ENCODE data around the gene LRP1B. TPM values are rescaled to one million over a fixed set of nuclear protein-coding genes. Genes with fewer than 3 reads are reported as not detected.
A peak's percentile ranks its signal among the peaks of the same experiment; 100 is the strongest.

The LRP1B gene
- polyA plus RNA-seq, 5 donors = 0.54 to 1.8 (median 0.81) TPM

- no peak for DNase-seq
Measured at GRCh38 chr2:141767051-141767450, 363.8 kb downstream of the LRP1B start.

GRCh38 chr2:141766225-141766624, 364.6 kb downstream of the LRP1B start:
- no peak for DNase-seq

- DNase-seq = no peak
Measured at GRCh38 chr2:141748616-141749015, 382.2 kb downstream of the LRP1B start.

- DNase-seq = no peak
Measured at GRCh38 chr2:141741652-141742051, 389.2 kb downstream of the LRP1B start.

DNA sequence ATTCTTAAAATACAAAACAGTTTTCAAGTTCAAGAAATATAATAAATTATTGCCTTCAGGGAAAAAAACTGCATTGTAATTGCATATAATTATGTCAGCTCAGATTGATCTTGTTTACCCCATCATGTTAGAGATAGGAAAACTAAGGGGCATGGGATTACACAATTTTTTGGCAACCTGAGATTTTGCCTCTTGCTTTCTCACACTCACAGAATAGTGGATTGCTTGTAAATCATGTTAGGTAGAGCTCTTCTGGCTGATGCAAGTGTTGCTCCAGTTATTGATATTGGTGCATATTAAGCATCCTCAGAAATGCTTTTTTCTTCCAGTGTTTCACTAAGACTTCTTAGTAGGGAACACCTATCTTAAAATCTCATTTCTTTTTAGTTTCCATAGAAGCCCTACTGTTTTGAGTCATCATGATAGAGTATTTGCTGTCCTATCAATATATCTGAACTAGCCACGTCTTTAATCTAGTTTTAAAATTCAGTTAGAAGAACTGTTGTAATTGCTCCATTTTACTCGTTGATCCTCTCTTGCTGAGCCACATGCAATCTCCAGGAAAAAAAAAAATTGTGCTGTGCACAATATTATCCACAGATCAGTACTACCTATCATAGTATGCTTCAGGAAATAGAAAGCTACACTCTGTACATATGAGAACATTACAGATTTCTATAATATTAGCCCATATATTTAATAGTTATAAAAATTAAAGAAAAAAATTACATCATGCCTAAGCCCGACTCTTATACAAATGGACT, 393.1 kb downstream of the LRP1B start:
- DNase-seq = no peak

GRCh38 chr2:141736466-141736865, 394.4 kb downstream of the LRP1B start:
- no peak for DNase-seq

- no peak for DNase-seq
Measured at GRCh38 chr2:141728886-141729285, 401.9 kb downstream of the LRP1B start.

- DNase-seq = no peak
Measured at GRCh38 chr2:141728142-141728541, 402.7 kb downstream of the LRP1B start.

GRCh38 chr2:141724426-141724825, 406.4 kb downstream of the LRP1B start:
- DNase-seq = no peak

DNA sequence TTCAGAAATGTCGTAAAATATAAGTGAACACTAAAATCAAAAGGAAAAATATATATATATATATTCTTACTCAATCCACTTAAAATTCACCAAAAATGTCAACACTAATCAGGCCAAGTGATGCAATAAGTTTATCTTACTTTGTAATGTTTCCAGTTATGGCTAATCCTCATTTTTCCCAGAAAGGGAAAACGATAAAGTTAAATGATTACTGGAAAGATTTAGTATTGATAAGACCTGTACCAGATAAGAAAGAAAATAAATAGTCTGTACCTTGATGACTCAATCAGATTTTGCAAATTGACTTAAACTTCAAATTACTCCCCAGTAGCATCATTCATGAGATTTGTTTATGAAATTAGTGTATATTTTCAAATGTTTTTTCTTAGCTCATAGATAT, 407.0 kb downstream of the LRP1B start:
- DNase-seq = no peak

DNA sequence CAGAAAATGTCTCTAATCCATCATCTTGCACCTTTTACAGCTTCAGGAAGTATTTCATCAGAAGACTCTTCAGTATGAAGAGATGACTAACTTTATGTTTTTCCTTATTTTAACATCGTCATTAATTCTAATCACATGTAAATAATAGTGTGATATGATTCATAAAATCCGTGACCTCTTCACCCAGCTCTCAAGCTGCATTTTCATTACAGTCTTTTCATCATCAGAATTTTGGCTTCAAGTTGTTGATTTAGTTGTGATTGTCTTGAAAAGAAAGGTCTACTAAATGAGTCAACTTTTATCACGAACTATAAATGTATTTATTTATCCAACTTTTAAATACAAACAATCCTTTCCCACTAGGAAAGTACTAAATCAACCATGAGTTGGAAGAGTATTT, 410.3 kb downstream of the LRP1B start:
- DNase-seq = no peak

GRCh38 chr2:141714496-141714895, 416.3 kb downstream of the LRP1B start:
- no peak for DNase-seq

GRCh38 chr2:141711627-141712026, 419.2 kb downstream of the LRP1B start:
- DNase-seq = no peak

GRCh38 chr2:141710589-141711239, 420.1 kb downstream of the LRP1B start:
- no peak for DNase-seq

- DNase-seq = no peak
Measured at GRCh38 chr2:141709756-141710155, 421.1 kb downstream of the LRP1B start.

DNA sequence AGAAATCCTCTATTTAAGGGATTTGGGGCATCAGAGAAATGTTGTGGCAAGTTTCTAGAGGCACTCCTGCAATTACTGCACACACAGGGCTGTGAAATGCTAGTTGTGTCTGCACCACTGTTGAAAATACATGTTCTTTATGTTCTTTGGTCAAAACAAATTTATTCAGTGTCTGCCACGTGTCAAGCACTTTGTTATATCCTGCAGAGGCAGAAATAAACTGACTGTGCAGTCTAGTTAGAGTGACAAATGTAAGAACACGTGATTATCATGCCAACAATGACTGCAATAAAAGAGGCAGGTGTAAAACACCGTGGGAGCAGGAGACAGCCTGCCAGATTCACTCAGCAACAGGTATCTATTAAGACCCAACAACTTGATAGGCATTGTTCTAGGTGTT, 423.3 kb downstream of the LRP1B start:
- no peak for DNase-seq

DNA sequence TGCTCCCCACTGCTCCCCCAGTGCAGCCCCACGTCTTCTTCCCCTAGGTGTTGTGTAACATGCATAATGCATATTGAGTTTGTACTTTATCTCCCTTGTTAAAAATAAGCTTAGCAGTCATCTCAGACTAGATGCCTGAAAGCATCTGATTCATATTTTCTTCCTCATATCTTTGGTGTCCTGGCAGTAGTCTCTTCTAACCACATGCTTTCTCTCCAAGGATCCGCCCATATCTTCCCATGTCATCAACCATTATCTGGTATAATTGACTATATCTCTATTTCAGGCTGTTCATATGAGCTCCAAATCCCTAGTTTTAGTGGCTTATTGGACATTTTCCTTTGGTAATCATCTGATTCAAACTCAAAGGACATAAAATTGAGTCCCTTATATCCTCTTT, 426.3 kb downstream of the LRP1B start:
- DNase-seq = no peak

- DNase-seq = no peak
Measured at GRCh38 chr2:141703501-141703900, 427.3 kb downstream of the LRP1B start.

DNA sequence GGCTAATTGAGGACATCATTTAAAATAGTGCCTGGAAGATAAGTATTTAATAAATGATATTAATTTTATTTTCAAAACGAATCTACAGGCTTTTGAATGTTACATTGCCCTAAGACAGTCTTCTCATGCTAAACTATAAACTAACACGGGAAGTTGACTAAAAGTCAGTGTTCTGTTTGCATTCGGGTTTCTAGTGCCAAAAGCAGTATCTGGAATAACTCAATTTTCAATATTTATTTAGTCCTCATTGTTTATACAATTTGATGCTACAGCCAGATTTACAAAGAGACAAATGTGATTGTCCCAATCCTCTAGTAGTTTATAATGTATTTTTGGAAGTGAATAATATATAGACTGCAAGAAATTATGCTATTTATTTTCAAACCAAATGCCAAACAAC, 429.2 kb downstream of the LRP1B start:
- no peak for DNase-seq

DNA sequence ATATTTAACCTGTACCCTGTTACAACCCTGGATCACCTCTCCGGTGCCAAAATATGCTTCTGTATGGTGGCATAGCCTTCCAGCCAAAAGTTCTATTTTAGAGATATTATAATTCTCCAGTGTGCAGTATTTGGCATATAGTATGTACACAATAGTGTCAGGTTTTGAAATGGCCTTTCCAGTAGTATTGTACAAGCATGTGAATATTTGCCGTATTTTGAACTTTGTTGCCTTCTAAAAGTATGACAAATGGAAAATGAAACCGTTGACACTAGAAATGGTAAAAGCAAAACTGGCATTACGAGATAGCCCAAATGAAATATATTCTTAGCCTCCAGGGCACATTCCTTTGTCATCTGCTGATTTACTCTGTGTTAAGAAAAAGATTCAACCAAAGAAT, 431.2 kb downstream of the LRP1B start:
- no peak for DNase-seq

GRCh38 chr2:141698500-141698899, 432.3 kb downstream of the LRP1B start:
- no peak for DNase-seq

DNA sequence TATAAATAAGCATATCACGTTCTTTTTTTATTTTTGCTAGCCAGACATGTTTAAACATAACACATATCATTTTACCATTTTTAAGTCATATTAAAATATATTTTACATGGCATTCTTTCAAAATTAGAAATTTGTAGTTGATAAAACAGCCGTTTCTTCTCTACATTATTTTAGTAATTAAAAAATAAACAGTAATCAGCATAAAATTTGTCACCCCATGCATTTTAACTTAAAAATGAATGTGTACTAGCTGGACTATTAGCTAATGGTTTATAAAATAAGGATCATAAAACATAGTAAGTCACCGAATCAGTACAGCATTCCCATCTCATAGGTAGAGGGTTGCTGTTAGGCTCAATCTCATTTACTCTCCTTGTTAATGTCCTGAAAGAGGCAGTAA, 433.8 kb downstream of the LRP1B start:
- no peak for DNase-seq

DNA sequence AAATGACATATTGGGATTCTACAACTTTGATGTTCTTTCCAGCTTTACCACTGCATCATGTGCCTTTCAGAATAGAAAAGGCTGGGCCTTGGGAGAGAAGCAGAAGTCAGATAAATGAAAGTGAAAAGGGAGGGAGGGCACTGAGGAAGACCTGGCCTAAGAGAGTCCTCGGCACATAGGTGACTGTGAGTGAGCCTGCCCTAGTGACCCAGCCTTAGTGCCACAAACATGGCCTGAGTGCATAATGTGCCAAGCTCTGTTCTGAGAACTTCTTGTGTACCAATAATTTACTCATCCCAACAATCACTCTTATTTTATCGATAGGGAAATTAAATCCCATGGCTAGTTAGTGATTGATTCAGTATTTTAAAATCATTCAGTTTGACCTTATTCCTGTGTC, 436.6 kb downstream of the LRP1B start:
- no peak for DNase-seq

DNA sequence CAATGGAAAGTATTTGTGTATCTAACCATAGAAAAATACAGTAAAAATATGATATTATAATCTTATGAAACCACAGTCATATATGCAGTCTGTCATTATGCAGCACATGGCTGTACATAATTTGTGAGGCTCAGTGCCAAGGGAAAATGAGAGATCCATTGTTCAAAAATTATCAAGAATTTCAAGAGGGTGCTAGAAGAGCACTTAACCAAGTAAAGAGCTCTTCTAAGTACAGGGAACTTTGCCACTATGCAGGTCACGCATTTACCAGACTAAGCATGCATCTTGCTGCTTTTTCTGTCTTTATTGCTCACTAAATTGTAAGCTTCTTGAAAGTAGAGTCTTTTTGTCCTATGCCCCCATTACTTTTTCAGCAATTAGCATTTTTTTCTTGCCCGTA, 438.0 kb downstream of the LRP1B start:
- DNase-seq = peak; percentile 43 to 51

Measured in right lung (tissue), 5 donors.